ENCODE data around the gene DECR2. TPM values are rescaled to one million over a fixed set of nuclear protein-coding genes. Genes with fewer than 3 reads are reported as not detected.
"Not testable (repeated sequence)": the region's sequence is repeated elsewhere in the genome, so short reads cannot be mapped to it uniquely, and the experiment has no call there.

Gene DECR2
- total RNA-seq, 1 donor from 2014 or later, result 21.8 TPM

DNA sequence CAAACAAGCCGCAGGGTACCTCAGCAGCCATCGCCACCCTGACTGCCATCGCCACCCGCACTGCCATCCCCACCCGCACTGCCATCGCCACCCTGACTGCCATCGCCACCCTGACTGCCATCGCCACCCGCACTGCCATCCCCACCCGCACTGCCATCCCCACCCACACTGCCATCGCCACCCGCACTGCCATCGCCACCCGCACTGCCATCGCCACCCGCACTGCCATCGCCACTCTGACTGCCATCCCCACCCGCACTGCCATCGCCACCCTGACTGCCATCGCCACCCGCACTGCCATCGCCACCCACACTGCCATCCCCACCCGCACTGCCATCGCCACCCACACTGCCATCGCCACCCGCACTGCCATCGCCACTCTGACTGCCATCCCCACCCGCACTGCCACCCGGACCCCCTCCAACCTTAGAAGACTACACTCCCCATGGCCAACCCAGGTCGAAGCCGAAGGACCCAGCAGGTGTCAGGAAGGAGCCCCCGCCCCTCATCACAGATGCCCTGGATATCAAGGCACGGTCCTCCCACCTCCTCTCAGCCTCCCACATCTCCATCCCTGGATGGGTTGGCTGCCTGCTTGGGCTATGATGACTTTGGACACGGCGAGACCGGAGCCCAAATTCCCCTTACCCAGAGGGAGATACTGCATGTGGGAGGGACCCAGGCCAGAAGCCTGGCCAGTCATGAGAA is 23.4 kb upstream of the DECR2 start:
- DNase-seq (ENCODE audit: low spot score), result not testable (repeated sequence)

DNA sequence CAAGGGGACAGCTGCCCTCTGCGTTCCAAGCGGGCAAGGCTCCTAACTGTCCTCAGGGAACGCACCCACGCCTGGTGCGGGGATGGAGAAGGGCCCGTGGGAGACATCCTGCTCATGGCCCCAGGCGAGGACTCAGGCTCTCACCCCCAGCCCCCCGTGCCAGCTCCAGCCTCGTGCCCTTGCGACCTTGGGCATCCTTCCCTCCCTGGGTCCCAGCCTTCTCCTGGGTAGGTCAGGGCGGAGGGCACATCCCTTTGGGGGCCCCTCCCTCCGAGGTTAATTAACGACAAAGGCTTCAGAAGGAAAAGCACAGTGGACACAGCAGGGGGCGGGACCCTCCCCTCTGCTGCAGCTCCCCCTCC is 22.9 kb upstream of the DECR2 start:
- DNase-seq (ENCODE audit: low spot score), result no peak

DNA sequence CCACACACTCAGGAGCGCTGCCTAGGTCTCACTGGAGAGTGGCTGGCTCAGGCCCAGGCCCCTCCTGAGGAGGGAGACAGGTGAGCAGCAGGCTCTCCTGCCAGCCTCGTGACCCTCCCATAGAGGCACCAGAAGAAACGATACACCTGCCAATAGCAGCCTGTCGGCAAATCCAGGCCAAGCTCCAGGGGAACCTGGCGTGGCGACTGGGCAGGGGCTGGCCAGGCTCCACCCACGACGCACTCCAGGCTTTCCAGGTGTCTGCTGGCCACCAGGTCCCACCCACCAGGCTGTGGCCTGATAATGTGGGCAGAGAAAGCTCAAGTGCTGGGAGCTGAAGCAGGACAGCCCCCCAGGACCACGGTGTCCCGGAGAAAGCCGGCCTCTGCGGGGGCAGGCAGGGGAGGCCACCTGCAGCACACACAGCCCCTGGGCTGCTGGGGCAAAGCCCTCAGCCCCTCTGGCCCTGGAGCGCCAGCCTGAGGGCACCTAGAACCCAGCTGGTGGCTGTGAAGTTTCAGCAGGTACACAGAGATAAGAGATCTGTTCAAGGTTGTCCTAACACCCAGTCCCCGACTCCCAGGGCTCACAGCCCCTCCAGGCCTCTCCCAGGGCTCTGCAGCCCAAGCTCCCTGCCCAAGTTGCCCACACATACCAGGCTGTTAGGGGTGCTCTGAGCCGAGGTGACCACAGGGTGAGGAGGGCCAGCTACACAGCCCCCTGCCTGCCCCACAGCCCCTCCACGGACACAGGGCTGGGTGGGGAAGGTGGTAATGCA is 22.3 kb upstream of the DECR2 start:
- DNase-seq (ENCODE audit: low spot score), result no peak

DNA sequence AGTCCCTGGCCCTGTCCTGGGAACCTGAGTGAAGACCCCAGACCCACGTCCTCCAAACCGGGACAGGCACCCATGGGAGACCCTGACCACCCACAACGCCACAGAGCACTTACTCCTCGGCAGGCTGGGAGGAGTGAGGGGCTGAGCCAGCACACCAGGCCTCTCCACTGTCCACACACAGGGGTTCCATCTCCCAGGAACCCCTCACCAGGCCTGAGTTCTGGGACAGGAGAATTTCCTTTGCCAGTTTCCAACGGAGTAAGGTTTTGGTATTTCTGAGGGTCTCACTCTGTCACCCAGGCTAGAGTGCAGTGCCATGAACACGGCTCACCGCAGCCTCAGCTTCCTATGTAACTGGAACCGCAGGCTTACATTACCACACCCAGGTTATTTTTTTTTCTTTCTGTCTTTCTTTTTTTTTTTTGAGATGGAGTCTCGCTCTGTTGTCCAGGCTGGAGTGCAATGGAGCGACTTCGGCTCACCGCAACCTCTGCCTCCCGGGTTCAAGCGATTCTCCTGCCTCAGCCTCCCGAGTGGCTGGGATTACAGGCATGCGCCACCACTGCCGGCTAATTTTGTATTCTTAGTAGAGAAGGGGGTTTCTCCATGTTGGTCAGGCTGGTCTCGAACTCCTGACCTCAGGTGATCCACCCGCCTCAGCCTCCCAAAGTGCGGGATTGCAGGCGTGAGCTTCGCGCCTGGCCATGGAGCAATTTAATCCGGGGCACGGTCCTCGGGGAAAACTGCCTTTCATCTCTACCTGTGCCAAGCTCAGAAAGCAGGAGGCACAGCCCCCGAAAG is 21.5 kb upstream of the DECR2 start:
- DNase-seq (ENCODE audit: low spot score), result no peak

DNA sequence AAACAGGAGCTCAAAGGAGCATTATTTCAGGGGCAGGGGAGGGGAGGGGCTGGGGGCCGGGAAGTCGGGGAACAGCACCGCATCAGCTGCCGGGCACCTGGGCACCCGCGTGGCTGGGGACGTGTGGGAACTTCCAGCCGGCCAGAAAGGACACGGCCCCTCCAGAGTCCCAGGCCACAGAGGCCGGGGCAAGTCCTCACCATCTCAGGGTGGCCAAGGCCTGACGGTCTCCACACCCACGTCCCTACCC is 21.0 kb upstream of the DECR2 start:
- DNase-seq (ENCODE audit: low spot score), result no peak

DNA sequence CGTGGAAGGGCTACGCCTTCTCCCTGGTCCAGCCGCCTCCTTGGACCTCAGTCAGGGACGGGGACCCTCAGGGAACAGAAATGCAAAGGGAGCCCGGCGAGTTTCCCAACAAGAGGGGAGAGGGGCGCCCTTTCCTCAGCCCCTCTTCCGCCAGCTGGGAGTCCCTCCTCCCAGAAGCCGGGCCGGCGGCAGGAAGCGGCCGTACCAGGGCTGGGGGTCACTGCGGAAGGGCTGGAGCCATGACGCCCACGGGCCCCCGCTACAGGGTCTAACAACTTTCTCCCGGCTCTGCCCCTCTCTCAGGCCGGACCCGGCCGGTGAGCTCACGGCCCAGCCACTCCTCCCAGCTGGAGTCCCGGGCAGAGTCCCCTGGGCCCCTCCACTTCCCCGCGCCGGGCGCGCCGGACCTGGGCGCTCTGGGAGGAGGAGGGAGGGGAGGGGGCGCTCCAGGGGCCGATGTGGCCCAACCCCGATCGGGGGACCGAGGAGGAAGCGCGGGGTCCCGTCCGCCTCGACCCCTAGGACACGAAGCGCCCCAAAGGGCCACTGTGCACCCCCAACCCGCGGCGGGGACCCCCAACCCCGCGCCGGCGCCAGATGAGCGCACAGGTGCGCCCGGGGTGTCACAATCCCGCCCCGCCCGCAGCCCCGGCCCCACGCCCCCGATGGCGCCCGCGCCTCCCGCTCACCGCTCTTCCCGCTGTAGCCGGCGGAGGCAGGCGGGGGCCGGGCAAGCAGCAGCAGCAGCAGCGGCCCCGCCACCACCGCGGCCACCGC is 20.5 kb upstream of the DECR2 start:
- DNase-seq (ENCODE audit: low spot score), result no peak

DNA sequence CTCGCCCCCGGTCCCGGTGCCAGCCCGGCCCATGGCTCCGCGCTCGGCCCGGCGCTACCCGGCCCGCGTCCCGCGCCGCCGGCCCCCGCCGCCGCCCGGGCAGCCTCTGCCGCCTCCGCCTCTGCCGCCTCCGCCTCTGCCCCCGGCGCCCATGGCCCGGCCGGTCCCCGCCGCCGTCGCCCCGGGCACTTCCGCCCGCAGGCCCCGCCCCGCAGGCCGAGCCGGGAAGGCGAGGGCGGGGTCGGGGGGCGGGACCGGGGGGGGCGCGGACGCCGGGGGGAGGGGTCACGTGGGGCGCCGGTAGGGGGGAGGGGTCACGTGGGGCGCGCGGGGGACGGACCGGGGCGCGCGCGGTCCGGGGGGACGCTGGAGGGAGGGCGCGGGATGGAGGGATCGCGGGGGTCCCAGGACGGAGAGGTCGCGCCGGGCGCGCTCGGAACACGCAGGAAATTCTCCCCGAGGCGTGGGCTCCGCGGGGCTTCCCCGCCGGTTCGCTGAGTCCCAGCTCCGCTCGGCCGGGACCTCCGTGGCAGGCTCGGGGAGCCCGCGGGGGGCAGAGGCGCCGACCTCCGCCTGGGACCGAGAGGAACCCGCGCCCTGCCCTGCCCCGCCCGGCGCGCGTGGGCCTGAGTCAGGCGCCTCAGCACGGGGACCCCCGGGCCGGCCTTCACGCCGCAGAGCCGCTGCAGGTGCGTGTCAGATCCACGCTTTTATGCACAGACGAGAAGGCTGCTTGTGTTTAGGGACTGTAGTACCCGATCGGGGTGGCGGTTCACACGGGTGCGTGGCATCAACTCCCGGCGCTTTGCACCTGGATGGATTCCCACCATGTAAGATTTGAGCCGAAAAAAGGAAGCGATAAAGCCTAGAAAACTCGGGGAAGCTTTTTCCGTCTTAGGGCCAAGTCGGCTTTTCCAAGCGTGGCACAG is 19.6 kb upstream of the DECR2 start, which contains the start of gene PGAP6:
Gene PGAP6, minus strand, starts transcription at position 190 of the 929 bp plus-strand sequence. Its CDS starts 157 bp downstream, at position 33.
- no peak for DNase-seq (ENCODE audit: low spot score)

DNA sequence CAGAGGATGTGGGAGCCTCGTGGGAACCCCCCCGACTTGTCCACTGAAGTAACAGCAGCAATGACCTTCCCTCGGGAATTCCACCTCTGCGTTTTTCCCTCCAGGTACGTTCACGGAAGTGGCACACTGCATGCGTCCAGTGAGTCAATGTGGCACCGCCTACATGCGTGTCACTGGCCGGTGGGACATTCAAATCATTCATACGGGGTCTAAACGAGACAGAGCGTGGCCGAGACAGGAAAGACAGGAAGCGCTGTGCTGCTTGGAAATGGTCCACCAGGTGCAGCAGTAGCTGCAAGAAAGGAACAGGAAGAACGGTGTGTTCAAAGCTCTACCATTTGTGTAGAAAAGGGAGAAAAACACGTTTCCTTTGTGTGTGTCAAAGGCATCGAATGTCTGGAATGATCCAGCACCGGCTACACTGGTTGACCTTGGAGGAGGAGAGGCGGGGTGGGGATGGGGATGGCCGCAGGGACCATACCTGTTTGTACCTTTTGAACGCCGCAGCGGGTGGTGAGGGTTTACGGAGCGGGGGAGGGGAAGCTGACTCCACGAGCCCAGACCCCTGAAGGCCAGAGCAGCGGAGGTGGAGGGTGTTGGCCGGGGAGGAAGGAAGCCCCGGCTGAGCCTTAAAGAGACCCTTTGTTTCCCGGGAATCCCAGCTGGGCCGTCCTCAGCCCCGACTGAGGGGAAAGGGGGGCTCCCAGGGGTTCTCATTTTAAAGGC is 18.2 kb upstream of the DECR2 start:
- no peak for DNase-seq (ENCODE audit: low spot score)

DNA sequence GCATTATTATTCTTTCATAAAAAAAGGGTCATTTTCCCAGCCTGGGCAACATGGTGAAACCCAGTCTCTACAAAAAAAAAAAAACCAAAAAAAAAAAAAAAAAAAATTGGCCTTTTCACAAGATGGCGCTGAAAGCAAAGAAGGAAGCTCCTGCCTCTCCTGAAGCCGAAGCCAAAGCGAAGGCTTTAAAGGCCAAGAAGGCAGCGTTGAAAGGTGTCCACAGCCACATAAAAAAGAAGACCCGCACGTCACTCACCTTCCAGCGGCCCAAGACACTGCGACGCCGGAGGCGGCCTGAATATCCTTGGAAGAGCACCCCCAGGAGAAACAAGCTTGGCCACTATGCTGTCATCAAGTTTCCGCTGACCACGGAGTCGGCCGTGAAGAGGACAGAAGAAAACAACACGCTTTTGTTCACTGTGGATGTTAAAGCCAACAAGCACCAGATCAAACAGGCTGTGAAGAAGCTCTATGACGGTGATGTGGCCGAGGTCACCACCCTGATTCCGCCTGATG is 15.0 kb upstream of the DECR2 start:
- no peak for DNase-seq (ENCODE audit: low spot score)

DNA sequence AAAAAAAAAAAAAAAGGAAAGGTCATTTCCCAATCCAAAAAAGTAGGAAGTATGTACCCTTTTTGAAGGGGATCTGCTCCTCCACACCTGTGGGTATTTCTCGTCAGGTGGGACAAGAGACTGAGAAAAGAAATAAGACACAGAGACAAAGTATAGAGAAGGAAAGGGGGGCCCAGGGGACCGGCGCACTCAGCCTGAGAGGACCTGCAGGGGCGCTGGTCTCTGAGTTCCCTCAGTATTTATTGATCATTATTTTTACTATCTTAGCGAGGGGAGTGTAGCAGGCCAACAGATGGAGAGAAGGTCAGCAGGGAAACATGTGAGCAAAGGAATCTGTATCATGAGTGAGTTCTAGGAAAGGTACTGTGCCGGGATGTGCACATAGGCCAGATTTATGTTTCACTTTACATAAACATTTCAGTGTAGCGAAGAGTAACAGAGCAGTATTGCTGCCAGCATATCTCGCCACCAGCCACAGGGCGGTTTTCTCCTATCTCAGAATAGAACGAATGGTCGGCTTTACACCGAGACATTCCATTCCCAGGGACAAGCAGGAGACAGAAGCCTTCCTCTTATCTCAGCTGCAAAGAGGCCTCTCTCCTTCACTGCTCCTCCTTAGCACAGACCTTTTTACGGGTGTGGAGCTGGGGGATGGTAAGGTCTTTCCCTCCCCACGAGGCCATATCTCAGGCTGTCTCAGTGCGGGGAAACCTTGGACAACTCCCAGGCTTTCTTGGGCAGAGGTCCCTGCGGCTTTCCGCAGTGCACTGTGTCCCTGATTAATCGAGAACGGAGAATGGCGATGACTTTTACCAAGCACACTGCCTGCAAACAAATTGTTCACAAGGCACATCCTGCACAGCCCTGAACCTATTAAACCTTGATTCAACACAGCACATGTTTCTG is 13.7 kb upstream of the DECR2 start:
- not testable (repeated sequence) for DNase-seq (ENCODE audit: low spot score)

DNA sequence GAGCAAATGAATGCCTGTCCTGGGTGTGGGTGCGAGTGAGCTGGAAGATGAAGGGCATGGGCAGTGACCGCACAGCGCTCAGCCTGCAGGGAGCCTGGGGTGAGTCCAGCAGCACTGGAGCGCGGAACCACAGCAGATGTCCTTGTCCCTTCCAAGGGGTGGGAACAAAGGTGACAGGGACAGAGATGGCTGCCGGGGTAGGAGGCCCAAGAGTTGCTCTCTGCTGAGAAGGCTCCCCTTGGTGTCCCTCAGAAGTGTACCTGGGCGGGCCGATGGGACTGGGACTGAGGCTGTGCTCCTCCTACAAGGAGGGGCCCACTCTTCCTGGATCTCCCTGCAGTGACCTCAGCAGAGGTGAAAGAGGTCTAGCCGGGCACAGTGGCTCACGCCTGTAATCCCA is 12.3 kb upstream of the DECR2 start:
- DNase-seq (ENCODE audit: low spot score), result no peak

DNA sequence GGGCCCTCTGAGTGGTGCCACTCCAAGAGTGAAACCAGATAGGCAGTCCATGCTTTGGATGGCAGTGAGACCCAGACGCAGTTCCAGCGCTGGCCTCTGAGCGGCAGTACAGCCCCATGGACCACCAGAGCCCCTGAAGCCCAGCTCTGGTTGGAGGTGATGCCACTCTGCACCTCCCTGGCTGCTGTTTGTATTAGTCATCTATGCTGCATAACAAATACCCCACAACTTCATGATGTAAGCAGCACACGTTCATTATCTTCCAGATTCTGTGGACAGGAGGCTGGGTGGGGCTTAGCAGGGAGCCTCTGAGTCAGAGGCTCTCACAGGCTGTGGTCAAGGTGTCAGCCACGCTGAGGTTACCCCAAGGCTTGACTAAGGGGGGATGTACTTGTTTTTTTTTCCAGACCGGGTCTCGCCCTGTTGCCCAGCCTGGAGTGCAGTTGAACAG is 9.8 kb upstream of the DECR2 start:
- no peak for DNase-seq (ENCODE audit: low spot score)

DNA sequence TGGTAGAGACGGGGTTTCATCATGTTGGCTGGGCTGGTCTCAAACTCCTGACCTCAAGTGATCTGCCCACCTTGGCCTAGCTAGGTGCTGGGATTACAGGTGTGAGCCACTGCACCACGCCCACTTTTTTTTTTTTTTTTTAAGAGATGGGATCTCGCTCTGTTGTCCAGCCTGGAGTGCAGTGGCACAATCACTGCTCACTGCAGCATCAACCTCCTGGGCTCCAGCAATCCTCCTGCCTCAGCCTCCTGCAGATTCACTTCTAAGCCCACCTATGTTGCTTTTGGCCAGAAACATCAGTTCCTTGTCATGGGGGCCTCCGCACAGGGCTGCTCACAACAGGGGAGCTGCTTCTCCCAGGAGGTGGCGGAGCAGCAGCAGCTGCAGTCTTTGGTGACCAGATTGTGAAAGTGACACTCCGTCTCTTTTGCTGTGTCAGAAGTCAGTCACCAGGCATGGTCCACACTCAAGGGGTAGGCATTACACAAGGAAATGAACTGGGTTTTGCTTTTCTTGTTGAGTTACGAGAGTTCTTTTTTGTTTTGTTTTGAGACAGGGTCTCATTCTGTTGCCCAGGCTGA is 9.1 kb upstream of the DECR2 start:
- no peak for DNase-seq (ENCODE audit: low spot score)

DNA sequence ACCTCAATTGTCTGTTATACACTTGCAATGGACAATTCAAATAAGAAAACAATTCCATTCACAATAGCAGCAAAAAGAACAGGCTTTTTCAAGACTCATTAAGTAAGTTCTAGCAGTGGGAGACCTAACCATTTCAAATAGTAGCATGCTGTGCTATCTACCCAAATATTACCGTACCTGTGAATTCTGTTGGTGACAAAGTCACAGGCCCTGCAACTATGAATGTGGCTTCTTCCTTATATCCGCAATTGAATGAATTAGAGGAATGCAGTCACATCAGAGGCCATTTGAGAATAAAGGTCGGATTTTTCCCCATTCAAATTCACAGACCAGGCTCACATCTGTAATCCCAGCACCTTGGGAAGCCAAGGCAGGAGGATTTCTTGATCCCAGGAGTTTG is 5.5 kb upstream of the DECR2 start:
- no peak for DNase-seq (ENCODE audit: low spot score)

DNA sequence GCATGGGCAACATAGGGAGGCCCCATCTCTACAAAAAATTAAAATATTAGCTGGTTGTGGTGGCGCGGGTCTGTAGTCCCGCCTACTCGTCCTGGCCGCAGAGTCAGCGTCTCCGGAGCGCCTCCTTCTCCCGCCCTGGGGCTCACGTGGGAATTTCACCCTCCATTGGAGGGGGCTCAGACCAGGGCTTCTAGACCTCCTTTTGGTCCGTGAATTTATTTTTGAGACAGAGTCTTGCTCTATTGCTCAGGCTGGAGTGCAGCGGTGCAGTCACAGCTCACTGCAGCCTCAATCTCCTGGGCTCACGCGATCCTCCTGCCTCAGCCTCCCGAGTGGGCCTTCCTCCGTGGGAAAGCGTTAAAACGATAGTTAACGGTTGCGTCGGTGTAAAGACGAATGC is 5.1 kb upstream of the DECR2 start:
- no peak for DNase-seq (ENCODE audit: low spot score)

DNA sequence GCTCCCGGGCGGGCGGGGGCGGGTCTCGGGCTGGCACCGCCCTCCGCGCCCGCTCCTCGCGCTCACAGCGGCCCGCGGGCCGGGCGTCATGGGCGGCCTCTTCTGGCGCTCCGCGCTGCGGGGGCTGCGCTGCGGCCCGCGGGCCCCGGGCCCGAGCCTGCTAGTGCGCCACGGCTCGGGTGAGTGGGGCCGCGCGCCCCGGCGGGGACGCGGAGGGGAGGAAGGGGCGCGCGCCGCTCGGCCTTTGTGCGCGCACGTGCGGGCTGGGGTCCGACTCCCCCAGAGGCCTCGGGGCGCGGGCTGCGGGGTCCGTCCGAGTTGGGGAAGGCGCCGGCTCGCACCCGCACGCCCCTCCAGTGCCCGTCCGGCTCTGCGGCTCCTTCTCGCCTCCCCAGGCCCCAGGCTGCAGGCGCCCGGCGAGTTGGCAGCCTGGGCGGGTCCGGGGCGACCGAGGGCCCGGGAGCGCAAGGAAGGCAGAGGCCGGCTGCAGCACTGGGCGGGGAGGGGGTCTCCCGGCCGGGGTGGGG is 4.5 kb upstream of the DECR2 start, which contains the start of gene NME4:
Gene NME4, plus strand, starts transcription at position 65 of the 527 bp plus-strand sequence. Its CDS starts 24 bp downstream, at position 89.
- no peak for DNase-seq (ENCODE audit: low spot score)

DNA sequence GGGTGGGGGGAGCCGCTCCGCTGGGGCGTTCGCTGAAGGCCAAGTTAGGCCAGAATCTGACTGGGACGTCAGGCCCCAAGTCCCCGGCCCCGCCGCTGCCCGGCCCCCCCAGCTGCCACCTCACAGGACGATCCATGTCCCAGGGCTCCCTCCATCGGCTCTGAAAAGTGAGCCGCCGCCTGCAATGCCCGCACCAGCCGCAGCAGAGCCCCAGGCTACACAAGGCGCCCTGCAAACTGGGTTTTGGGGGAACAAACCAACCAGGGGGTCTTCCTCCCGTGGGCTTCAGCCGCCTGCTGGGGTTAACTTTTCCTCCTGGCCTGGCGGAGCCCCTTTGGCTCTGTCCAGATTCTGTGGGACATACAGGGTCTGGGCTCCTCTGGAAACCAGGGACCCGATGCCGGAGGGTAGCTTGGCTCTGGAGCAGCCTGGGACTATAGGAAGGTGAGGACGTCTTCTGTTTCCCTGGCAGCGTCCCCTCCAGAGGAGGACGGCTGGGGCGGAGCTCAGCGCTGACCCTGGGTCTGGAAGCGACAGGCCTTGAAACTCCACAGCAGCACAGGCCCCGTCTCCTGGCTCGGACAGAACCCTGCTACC is 3.9 kb upstream of the DECR2 start:
- no peak for DNase-seq (ENCODE audit: low spot score)

Measured in mesenteric fat pad (tissue), 1 donor.